Thyroid gland (tissue), 4 donors: ENCODE results near the gene UBQLN4.

Experiments
- CTCF ChIP-seq, 6 experiments: fragments of 200-600 bp in 3 of 6; fragments of 450-650 bp in 3 of 6; sonication (generic) in 3 of 6; IDR thresholded peaks; one replicate each; pipeline ENCODE4 v1.5.1; 2016 to 2019; ENCODE audit warnings: antibody characterized with exemption in 6 of 6, mild to moderate bottlenecking in 2 of 6, inconsistent platforms in 1 of 6, moderate library complexity in 1 of 6
- POLR2A ChIP-seq, 2 donors: fragments of 450-650 bp; IDR thresholded peaks; one replicate each; pipeline ENCODE4 v1.6.1; 2017; ENCODE audit warnings: antibody characterized with exemption in 2 of 2, mild to moderate bottlenecking in 2 of 2, moderate library complexity in 1 of 2

DNA sequence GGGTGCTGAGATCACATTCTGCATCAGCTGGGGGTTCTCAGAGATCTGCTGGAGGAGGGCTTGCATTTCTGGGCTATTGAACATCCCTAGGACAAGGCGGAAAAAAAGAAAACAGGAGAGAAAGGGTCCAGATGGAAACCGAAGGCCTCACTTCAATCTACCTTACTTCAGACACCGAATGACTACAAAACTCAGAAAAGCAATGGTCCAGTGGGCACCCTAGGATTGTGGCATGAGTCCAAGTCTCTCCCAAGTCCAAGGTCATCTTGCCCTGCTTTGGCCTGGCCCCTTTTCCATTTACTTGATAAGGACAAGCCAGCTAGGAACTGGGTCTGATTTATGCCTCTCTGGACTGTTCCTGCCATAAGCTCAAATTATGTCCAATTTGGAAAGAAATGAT, 10.8 kb downstream of the UBQLN4 start:
- TF ChIP-seq POLR2A (IDR thresholded peaks at IDR 0.05) (no peak), CTCF (IDR thresholded peaks at IDR 0.05) (no peak)
